ENCODE data around the gene RETN. TPM values are rescaled to one million over a fixed set of nuclear protein-coding genes. Genes with fewer than 3 reads are reported as not detected.
"Not testable (repeated sequence)": the region's sequence is repeated elsewhere in the genome, so short reads cannot be mapped to it uniquely, and the experiment has no call there.

The RETN gene
- total RNA-seq, 3 donors from 2014 or later (not counting 1 experiment from before 2014, with no cell fraction given): 3.8 TPM; not detected in 2

DNA sequence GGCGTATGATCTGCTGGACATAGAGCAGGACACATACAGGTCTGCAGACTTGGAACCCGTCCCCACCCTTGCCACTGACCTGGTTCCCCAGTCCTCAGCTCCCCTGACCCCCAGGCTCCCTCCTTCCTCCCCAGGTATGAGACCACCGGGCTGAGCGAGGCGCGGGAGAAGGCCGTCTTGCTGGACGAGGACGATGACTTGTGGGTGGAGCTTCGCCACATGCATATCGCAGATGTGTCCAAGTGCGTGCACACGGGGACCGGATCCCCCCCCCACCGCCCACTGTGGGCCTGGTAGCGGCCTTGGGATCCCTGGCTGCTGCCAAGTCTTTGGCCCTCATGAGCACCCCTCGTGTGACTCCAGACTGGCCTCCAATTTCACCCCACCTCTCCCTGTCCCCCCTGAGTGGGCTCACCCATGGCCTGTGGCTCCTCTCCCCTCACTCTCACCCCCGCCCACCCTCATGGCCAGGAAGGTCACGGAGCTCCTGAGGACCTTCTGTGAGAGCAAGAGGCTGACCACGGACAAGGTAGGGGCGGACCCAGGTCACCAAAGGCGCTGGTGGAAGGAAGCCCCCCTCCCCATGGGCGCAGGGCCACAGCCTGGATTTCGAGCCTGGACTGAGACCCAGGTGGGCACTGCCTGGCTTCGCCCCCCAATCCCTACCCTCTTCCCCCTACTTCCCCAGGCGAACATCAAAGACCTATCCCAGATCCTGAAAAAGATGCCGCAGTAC, 26.4 kb upstream of the RETN start:
- H3K4me3 Mint-ChIP-seq: no peak overlapping the region
- no peak for DNase-seq
- peaks cover 23% of the 10 kb centered on the region for H3K36me3 ChIP-seq (ENCODE audit: control insufficient read depth, insufficient read depth, low read length)

GRCh38 chr19:7643031-7643415, 25.8 kb upstream of the RETN start:
- DNase-seq (no peak), ATAC-seq (no peak)
- Mint-ChIP-seq H3K36me3 (no peaks in the 10 kb centered on the region), H3K27me3 (ENCODE audit: low read depth in 2 of 2) (no peaks in the 10 kb centered on the region), H3K4me3 (no peak overlapping the region), H3K4me1 (peaks cover 8 to 31% of the 10 kb centered on the region in 2 donors), H3K9me3 (peaks cover 0 to 2% of the 10 kb centered on the region in 2 donors), H3K27ac (peak overlapping the region in 1 of 2 donors; percentile 62)
- intact Hi-C loops (cut with micrococcal nuclease): no loop called here
- Histone ChIP-seq H3K9me3 (ENCODE audit: control insufficient read depth, insufficient read depth, low read length) (no peaks in the 10 kb centered on the region), H3K27ac (ENCODE audit: low read length) (no peak overlapping the region), H3K4me3 (ENCODE audit: low read length) (no peak overlapping the region), H3K4me1 (ENCODE audit: control insufficient read depth, insufficient read depth, low read length) (peaks cover 26% of the 10 kb centered on the region), H3K36me3 (ENCODE audit: control insufficient read depth, insufficient read depth, low read length) (peaks cover 23% of the 10 kb centered on the region), H3K27me3 (ENCODE audit: control insufficient read depth, insufficient read depth, low read length) (no peaks in the 10 kb centered on the region)
- 92% methylated on average over 7 of the region's 8 CpGs for WGBS (ENCODE audit: insufficient coverage)
- TF ChIP-seq, protein P1, sequence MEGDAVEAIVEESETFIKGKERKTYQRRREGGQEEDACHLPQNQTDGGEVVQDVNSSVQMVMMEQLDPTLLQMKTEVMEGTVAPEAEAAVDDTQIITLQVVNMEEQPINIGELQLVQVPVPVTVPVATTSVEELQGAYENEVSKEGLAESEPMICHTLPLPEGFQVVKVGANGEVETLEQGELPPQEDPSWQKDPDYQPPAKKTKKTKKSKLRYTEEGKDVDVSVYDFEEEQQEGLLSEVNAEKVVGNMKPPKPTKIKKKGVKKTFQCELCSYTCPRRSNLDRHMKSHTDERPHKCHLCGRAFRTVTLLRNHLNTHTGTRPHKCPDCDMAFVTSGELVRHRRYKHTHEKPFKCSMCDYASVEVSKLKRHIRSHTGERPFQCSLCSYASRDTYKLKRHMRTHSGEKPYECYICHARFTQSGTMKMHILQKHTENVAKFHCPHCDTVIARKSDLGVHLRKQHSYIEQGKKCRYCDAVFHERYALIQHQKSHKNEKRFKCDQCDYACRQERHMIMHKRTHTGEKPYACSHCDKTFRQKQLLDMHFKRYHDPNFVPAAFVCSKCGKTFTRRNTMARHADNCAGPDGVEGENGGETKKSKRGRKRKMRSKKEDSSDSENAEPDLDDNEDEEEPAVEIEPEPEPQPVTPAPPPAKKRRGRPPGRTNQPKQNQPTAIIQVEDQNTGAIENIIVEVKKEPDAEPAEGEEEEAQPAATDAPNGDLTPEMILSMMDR (IDR thresholded peaks at IDR 0.05): no peak

More for the DNA sequence above, 26.4 kb upstream of the RETN start:
- no peak for ATAC-seq
- peak overlapping the region in 1 of 2 donors; percentile 62 for H3K27ac Mint-ChIP-seq
- Histone ChIP-seq H3K4me3 (ENCODE audit: low read length) (no peak overlapping the region), H3K27me3 (ENCODE audit: control insufficient read depth, insufficient read depth, low read length) (no peaks in the 10 kb centered on the region), H3K27ac (ENCODE audit: low read length) (no peak overlapping the region), H3K9me3 (ENCODE audit: control insufficient read depth, insufficient read depth, low read length) (no peaks in the 10 kb centered on the region), H3K4me1 (ENCODE audit: control insufficient read depth, insufficient read depth, low read length) (peaks cover 31% of the 10 kb centered on the region)
- TF ChIP-seq, protein P1 (IDR thresholded peaks at IDR 0.05): no peak
- WGBS (ENCODE audit: insufficient coverage): 97% methylated on average over 27 of the region's 27 CpGs
- no peaks in the 10 kb centered on the region for H3K27me3 Mint-ChIP-seq (ENCODE audit: low read depth in 2 of 2)
- intact Hi-C loops (cut with micrococcal nuclease): no loop called here
- no peaks in the 10 kb centered on the region for H3K36me3 Mint-ChIP-seq
- H3K9me3 Mint-ChIP-seq: peaks cover 0 to 2% of the 10 kb centered on the region in 2 donors
- peaks cover 13 to 36% of the 10 kb centered on the region in 2 donors for H3K4me1 Mint-ChIP-seq

DNA sequence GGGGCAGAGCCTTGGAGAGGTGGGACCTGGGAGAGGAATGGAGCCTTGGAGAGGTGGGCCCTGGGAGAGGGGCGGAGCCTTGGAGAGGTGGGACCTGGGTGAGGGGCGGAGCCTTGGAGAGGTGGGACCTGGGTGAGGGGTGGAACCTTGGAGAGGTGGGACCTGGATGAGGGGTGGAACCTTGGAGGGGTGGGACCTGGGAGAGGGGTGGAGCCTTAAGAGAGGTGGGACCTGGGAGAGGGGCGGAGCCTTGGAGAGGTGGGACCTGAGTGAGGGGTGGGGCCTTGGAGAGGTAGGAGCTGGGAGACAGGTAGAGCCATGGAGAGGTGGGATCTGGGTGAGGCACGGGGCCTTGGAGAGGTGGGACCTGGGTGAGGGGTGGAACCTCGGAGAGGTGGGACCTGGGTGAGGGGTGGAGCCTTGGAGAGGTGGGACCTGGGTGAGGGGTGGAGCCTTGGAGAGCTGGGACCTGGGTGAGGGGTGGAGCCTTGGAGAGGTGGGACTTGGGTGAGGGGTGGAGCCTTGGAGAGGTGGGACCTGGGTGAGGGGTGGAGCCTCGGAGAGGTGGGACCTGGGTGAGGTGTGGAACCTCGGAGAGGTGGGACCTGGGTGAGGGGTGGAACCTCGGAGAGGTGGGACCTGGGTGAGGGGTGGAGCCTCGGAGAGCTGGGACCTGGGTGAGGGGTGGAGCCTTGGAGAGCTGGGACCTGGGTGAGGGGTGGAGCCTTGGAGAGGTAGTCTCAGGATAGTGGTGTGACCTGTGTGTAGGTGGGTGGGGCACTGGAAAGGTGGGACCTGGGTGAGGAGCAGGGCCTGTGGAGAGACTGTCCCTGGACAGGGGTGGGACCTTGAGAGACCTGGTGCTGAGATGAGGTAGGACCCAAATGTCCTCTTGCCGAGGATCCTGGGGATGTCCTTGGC, 25.0 kb upstream of the RETN start:
- peaks cover 23% of the 10 kb centered on the region for H3K36me3 ChIP-seq (ENCODE audit: control insufficient read depth, insufficient read depth, low read length)
- peak in 2 of 3 donors; percentile 32 to 35 for ATAC-seq
- H3K4me1 ChIP-seq (ENCODE audit: control insufficient read depth, insufficient read depth, low read length): peaks cover 18% of the 10 kb centered on the region
- peak in 1 of 2 donors; percentile 52 for DNase-seq
- H3K27me3 Mint-ChIP-seq (ENCODE audit: low read depth in 2 of 2); H3K9me3 Mint-ChIP-seq; H3K4me3 Mint-ChIP-seq; H3K27ac ChIP-seq (ENCODE audit: low read length); H3K27me3 ChIP-seq (ENCODE audit: control insufficient read depth, insufficient read depth, low read length); H3K36me3 Mint-ChIP-seq; H3K9me3 ChIP-seq (ENCODE audit: control insufficient read depth, insufficient read depth, low read length); intact Hi-C loops (cut with micrococcal nuclease); H3K4me3 ChIP-seq (ENCODE audit: low read length): not testable (repeated sequence)
- Mint-ChIP-seq H3K4me1 (peaks cover 8 to 22% of the 10 kb centered on the region in 2 donors), H3K27ac (peak overlapping the region in 1 of 2 donors; percentile 62)
- WGBS (ENCODE audit: insufficient coverage): 84% methylated on average over 10 of the region's 10 CpGs

GRCh38 chr19:7644550-7644877, 24.3 kb upstream of the RETN start:
- 96% methylated on average over 20 of the region's 20 CpGs for WGBS (ENCODE audit: insufficient coverage)
- Histone ChIP-seq H3K27ac (ENCODE audit: low read length) (no peak overlapping the region), H3K27me3 (ENCODE audit: control insufficient read depth, insufficient read depth, low read length) (no peaks in the 10 kb centered on the region), H3K36me3 (ENCODE audit: control insufficient read depth, insufficient read depth, low read length) (peaks cover 23% of the 10 kb centered on the region), H3K4me3 (ENCODE audit: low read length) (no peak overlapping the region), H3K9me3 (ENCODE audit: control insufficient read depth, insufficient read depth, low read length) (no peaks in the 10 kb centered on the region), H3K4me1 (ENCODE audit: control insufficient read depth, insufficient read depth, low read length) (peaks cover 11% of the 10 kb centered on the region)
- H3K9me3 Mint-ChIP-seq: peaks cover 0 to 2% of the 10 kb centered on the region in 2 donors
- H3K36me3 Mint-ChIP-seq: no peaks in the 10 kb centered on the region
- no peak for DNase-seq
- intact Hi-C loops (cut with micrococcal nuclease): no loop called here
- H3K27ac Mint-ChIP-seq: no peak overlapping the region
- TF ChIP-seq, protein P1 (IDR thresholded peaks at IDR 0.05): no peak
- no peak for ATAC-seq
- H3K27me3 Mint-ChIP-seq (ENCODE audit: low read depth in 2 of 2): no peaks in the 10 kb centered on the region
- no peak overlapping the region for H3K4me3 Mint-ChIP-seq
- H3K4me1 Mint-ChIP-seq: peaks cover 8 to 16% of the 10 kb centered on the region in 2 donors
